ENCODE data around the gene RHBDL3.

GRCh38 chr17:32361270-32361669, 95.6 kb downstream of the RHBDL3 start:
- TF ChIP-seq CTCF (IDR thresholded peaks at IDR 0.05) (no peak), POLR2AphosphoS5 (IDR thresholded peaks at IDR 0.05) (no peak), POLR2A (IDR thresholded peaks at IDR 0.05) (no peak), EP300 (IDR thresholded peaks at IDR 0.05) (no peak)
